GM11168 (cell line): Measurements from ENCODE around the gene SULT1C2.
"Not testable (repeated sequence)": the region's sequence is repeated elsewhere in the genome, so short reads cannot be mapped to it uniquely, and the experiment has no call there.

Source experiments
- in situ Hi-C: fragments of 300-500 bp; cut with MboI; formaldehyde crosslinking; loops from one replicate; pipeline ENCODE4 v1.12.0; 2022; ENCODE audit warnings: low sequenced_read_pairs; ENCODE audit not compliant: unreplicated experiment

The SULT1C2 gene

DNA sequence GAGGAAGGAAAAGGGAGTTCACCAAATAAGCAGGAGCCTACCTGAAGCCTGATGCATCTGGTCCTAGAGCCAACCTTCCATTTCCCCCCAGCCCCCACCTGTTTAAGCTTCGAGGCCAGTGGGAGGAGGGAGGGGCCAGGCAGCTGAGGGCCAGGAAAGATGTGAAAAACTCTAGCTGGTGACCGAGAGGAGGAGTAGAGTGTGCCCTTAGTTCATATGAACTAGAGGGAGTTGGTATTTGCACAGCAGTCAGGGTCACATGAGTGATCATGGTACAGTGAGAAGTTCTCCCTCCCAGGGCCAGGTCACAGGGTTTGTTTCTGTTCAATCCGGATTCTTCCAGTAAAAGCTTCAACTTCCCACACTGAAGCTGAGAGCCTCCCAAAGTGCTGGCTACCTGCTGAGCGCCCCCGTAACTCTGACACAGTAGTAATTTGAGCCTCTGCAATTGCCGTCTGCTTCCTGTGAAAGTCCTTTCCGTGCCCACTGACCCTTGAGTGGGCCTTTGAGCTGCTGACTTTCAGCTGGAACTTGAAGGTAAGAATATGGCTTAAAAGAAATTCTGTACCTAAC lies at the start of gene SULT1C2:
TSS of gene SULT1C2 (plus strand) at position 362 of the 573 bp plus-strand sequence. CDS start 4,773 bp downstream, outside the sequence.
- in situ Hi-C loops: no loop called here

DNA sequence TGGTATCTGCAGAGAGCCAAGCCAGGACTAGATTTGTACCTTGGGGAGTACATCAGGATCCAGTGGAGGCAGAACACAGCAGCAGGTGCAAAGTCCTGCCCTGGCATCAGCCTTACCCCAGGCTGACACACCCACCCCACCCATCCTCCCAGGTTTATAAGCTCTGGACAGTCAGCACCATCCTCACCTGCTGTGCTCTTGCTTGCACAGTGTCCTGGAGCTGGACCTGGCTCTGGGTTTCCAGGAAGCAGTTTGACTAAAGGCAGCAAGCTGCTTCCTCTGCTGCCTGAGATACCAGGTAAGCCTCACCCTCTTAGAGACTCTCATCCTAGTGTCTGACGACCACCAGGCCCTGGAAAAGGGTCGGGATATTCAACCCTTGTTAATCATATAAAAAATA lies 48.9 kb upstream of the SULT1C2 start, which contains the start of gene SULT1C3:
TSS of gene SULT1C3 (plus strand) at position 183 of the 400 bp plus-strand sequence. CDS start 7,227 bp downstream, outside the sequence.
- in situ Hi-C loops: no loop called here

- in situ Hi-C loops: no loop called here
These were observed 47.7 kb upstream of the SULT1C2 start for GRCh38 chr2:108240966-108241365.

- in situ Hi-C loops: no loop called here
These were observed 45.1 kb upstream of the SULT1C2 start for GRCh38 chr2:108243566-108243965.

GRCh38 chr2:108244667-108245414 lies 43.9 kb upstream of the SULT1C2 start:
- in situ Hi-C loops: no loop called here

GRCh38 chr2:108253106-108253505 lies 35.6 kb upstream of the SULT1C2 start:
- in situ Hi-C loops: no loop called here

GRCh38 chr2:108257757-108258331 lies 30.9 kb upstream of the SULT1C2 start:
- in situ Hi-C loops: no loop called here

DNA sequence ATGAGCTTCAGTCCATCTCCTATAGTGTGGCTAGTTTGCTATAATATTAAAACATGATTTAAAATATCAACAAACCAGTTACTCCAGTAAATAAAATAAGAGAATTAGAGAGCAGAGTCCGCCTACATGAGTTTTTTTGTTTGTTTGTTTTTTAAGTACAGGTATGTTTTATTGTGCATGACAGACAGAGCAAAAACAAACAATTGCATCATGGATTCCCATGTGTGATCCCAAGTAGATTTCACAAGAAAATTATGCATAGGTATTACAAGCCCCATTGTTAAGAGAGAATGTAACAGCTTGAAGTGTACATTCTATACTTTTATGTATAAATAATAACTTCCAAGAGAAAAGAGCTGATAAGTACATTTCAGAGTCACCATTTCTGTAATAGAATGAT lies 27.9 kb upstream of the SULT1C2 start:
- in situ Hi-C loops: no loop called here

DNA sequence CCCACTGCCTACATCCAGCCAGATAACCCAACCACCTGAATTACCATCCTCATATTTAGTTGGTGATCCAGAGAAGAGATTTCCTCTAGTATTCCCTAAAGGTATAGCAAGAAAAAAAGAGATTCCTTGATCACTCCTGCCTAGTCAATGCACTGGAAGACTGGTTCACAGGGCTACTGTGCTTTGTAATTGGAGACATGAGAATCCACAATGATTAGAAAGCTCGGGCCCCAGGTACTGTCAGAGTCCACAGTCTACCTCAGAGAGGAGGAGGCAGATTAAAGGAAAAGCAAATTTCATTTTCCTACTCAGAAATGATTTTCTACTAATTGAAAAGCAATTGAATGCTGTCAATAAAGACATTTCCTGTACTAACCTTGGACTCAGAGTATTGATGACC lies 26.7 kb upstream of the SULT1C2 start:
- in situ Hi-C loops: no loop called here

DNA sequence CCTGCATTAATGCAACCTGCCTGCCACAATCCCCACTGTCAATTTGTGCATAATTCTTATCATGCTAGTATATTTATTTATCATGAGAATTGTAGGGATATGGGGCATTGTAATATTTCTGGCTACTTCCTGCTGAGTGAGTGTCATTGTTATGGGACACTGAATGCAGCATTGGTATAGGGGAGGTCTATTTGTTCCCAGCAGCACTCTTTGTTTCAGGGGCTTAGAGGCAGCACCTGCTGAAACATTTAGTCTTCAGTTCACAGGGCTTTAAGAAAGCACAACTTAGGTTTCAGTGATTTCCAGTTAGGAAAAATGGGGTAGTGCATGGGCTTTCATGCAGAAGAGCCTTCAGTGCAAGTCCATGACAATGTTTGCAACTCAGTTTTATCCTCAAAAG lies 25.3 kb upstream of the SULT1C2 start:
- in situ Hi-C loops: no loop called here

DNA sequence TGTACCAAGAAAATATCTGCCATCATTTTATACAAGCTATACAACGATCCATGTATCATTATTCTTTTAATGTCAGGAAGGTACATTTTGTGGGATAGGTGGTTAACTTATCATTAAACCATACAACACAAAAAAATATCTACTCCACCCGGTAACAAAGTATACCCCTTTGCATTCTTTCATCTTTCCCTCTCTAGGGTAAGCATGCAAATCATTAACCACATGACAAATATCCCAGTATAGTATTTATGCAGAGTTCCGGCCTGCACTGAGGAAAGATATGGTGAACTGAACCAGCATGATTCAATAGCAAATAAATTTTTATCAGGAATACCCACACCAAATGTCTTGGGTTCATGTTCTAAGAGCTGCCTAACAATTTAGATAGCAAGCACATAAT lies 22.5 kb upstream of the SULT1C2 start:
- in situ Hi-C loops: no loop called here

GRCh38 chr2:108267101-108267500 lies 21.6 kb upstream of the SULT1C2 start:
- in situ Hi-C loops: no loop called here

DNA sequence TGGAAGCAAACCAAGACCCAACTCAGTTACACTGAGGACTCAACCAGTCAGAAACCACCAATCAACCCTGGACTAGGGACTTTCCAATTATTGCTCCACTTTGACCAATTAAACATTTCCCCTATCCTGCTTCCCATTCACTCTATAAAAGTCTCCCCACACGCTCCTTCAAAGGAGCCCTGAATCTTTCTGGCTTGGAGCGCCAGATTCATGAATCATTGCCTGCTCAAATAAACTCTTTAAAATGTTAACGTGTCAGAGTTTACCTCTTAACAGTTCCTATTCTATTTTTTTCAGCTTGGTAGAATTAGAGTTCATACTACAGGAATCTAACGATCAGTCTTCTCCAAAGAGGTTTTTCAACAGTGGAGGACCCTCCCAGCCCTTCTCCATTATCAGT lies 20.7 kb upstream of the SULT1C2 start:
- in situ Hi-C loops: no loop called here

- in situ Hi-C loops: no loop called here
These were observed 18.3 kb upstream of the SULT1C2 start for GRCh38 chr2:108270346-108270745.

- in situ Hi-C loops: no loop called here
These were observed 17.8 kb upstream of the SULT1C2 start for GRCh38 chr2:108270768-108271506.

- in situ Hi-C loops: no loop called here
These were observed 16.9 kb upstream of the SULT1C2 start for GRCh38 chr2:108271691-108272253.

DNA sequence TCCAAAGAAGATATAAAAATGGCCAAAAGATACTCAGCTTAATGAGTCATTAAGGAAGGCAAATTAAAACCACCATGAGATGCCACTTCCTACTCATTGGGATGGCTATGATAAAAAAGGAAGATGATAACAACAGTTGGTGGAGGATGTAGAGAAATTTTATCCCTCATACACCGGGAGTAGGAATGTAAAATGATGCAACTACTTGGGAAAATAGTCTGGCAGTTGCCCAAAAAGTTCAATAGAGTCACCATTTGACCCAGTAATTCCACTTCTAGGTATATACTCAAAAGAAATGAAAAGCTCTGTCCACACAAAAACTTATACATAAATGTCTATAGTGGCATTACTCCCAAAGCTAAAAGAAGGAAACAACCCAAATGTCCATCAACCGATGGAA lies 10.1 kb upstream of the SULT1C2 start:
- in situ Hi-C loops: no loop called here

- in situ Hi-C loops: no loop called here
These were observed 9.2 kb upstream of the SULT1C2 start for GRCh38 chr2:108279468-108279867.

DNA sequence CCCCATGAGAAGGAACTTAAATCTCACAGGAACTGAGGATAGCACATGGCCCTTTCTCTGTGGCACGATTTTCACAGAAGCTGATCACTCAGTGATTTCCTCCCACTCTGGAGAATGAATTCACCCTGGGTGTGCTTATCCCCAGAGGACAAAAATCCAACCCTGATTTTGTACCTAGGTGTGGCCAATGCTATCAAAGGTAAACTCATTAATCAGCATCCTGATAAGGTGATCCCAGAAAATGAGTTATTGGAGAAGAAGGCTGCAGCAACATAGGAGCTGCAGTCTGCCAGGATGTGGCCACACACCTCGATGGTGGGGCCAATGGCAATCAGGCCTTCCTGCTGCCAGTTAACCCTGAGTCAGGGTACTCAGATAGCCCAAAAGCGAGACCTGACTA lies 8.2 kb upstream of the SULT1C2 start:
- in situ Hi-C loops: no loop called here

GRCh38 chr2:108284566-108284965 lies 4.1 kb upstream of the SULT1C2 start:
- in situ Hi-C loops: not testable (repeated sequence)

DNA sequence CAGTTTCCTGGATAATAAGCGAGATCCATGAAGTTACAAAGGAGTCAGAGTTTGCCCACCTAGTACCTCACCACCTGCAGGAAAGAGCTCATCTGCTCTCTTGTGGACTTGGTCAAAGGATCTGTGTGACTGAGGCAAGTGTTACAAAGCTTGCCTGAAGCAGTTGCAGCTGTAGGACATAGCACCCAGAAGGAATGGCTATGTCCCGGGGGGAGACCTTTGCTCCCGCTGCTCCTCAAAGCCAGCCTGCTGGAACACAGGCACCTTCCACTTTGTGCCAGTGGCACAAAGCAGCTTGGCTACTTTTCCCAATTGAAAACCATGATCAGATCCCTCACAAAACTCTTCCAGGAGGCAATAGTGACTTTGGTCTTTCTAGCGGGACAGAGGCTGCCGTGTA lies 3.1 kb upstream of the SULT1C2 start:
- in situ Hi-C loops: no loop called here
